Cerebellar cortex (tissue), 1 donor: ENCODE measurements around the gene SYCP2.

Source experiments
- DNase-seq: peaks from one replicate; pipeline ENCODE4 v3.0.0-alpha.2; 2015; ENCODE audit warnings: low spot score

Gene SYCP2

DNA sequence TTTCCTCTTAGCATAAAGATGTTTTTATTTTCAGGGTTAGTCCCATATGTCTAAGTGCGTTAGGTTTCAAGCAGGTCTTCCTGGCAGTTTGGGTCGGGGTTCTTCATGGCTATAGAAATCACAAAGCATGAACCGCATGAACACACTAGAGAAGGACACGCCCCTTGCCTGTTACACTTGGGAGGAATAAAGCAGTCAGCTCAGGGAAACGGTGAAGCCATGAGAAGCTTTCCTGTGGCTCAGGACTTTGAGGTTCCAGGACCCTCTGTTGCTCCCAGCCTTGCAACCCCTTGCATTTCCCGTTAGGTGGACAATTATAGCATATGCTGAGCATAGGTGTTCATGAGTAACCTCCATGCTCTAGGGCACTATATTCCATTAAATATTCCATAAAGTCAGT, 96.7 kb downstream of the SYCP2 start:
- no peak for DNase-seq

DNA sequence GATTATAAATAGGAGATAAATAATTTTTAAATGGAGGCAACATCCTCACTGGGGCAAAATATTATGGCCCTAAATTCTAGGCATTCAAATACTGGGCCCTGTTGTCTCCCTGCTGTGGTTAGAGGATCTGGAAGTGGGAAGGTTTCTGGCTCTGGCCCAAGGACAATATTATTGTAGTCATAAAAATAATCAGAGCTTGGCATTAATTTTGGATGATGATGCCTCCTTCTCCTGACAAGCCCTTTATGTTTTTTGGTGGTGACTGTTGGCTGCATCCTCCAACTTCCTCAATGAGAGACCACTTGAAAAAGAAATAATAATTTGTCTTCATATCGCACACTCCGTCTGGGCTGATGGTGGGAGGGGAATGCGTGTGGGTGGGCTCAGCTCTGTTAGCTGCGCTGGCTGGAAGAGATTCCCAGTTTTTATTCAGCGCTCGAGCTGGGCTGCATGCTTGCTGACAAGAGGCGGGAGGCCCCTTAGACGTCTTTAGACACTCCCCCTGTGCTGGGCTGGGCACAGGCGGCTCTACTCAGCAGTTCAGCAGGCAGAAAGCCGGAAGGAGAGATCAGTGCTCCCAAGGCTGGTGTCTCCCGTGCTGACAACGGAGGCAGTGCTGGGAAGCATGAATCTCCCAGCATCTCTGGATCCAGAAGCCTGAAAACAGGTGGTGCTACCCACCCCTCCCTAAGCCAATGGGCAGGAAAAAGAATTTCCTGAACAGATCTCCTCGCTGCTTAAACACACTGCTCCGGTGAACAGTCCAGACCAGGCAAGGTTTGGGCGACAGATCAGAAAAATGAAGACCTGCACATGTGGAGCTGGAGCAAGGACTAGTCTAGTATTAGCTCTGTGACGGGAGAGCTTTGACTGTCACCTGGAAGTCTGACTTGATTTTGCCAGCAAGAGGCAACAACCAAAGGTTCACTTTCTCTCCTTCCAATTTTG, 97.7 kb downstream of the SYCP2 start:
- peak; percentile 84 for DNase-seq

DNA sequence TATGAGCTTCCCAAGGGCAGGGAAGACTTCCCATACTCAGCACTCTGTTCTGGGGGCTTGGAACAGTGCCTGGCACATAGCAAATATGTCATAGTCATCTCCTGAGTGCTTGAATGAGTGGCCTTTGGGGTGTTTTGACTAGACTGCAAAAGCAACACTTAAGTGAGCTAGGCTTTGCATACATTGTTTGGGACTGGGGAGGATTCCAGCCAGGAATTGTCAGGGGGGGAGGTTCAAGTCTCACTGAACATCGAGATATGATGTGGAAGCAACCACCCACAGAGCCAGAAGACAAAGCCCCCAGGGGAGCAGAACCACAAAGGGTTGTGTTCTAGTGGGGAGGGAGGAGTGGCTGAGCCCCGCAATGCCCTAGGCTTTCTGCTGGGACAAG, 98.4 kb downstream of the SYCP2 start:
- DNase-seq = no peak

DNA sequence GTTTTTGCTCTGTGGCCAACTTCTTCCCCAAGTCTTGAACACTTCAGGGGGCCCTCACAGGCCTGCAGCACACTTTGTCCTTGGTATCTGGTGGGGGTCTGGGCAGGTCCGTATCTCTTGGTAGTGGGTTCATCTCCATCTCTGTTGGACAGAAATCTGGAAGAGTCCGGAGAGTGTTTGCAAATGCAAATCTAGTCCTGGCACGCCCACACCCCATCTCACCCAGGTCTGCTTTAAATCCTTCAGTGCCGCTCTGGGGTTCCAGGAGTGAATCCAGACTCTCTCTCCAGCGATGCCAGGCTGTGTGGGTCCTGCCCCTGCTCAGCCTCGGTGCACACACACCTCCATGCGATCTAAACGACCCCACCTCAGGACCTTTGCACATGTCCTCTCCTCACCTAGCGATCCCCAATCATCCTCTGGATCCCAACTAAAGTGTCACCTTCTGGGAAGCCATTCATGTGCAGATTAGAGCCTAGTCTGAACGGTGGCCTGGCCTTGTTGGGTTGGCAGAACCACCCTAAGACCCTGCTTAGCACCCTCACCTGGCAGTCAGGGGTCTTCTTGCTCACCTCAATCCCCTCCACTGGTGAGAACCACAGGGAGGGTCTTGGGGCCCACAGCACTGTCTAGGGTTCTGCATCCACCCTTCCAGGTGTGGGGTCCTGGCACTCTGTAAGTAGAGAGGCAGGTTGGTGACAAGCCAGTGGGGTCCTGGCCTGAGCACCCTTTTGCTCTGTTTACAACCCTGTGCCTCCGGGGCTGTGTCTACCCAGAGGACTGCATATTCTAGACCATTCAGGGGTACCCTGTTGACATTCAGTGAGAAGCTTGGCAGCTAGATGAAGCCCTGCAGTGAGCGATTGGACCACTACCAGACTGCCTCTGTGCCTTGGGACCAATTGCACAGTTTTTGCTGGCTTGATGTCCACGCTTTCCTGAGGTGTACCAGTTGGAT, 100.8 kb downstream of the SYCP2 start:
- no peak for DNase-seq

DNA sequence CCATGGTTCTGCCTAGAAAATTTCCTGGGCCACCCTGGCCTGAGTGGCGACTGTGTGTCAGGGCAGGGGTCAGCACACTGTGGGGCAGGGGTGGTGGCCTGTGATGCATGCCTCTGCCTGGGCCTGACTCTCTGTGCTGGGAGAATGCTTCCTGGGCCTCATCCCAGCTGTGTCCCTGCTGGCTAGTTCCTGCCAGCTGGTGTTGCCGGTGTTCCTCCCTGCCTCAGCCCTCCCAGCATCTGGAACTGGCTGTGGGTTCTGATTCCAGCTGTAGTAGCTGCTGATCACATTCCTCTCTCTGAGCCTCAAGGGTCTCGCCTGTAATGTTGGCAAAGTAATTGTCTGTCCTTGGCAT, 101.5 kb downstream of the SYCP2 start:
- DNase-seq = no peak

DNA sequence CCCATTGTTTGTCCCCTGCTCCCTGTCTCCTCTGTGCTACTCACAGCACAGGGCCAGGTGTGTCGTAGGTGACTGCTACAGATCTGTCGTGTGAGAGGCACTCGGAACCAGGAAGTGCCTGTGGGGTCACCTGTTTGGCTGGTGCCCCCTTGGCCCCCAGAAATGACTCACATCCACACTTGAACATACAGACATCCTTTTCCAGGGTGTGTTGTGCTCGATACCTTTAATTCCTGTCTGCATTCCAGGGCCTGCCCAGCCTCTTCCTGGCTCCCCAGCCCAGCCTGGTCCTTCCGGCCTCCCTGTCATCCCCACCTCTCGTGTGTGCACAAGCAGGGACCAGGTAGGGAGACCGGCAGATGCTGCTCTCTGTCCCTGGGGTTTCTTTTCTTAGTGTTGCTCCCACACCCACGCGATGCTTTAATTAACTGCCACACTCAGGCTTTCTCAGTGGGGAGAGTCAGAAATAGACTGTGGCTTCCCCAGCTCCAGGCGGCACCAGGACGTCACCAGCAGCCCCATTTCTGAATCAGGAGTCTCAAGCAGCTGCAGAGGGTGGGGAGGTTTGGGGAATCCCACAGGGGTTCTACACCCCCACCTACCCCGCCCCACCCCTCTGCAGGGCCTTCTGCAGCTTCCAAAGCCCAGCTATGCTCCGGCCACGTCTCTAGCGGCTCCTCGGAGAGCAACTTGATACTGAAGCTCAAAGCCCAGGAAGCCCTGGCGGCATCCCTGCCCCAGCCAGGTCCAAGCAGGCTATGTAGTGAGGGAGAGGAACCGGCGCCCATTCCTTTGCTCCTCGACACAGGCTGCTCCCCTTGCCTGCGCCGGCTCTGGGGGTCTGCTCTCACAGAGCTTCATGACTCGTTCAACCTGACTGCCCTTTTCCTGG, 102.2 kb downstream of the SYCP2 start:
- DNase-seq = no peak

DNA sequence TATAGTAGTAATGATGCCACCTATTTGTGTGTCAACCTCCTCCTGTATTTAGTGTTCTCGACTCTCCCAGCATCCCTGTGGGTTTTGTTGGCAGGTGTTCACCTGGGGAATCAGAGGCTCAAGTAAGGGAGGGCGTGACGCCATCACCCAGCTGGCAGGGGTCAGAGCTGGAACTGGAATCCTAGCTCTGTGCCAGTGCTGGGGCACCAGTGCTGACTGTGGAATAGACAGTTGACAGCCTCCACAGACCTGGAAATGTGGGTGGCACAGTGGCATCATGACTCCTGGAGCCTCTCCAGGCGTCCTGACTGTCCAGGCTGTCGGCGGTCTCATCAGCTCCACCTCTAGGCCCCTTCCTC, 102.8 kb downstream of the SYCP2 start:
- peak; percentile 60 for DNase-seq

DNA sequence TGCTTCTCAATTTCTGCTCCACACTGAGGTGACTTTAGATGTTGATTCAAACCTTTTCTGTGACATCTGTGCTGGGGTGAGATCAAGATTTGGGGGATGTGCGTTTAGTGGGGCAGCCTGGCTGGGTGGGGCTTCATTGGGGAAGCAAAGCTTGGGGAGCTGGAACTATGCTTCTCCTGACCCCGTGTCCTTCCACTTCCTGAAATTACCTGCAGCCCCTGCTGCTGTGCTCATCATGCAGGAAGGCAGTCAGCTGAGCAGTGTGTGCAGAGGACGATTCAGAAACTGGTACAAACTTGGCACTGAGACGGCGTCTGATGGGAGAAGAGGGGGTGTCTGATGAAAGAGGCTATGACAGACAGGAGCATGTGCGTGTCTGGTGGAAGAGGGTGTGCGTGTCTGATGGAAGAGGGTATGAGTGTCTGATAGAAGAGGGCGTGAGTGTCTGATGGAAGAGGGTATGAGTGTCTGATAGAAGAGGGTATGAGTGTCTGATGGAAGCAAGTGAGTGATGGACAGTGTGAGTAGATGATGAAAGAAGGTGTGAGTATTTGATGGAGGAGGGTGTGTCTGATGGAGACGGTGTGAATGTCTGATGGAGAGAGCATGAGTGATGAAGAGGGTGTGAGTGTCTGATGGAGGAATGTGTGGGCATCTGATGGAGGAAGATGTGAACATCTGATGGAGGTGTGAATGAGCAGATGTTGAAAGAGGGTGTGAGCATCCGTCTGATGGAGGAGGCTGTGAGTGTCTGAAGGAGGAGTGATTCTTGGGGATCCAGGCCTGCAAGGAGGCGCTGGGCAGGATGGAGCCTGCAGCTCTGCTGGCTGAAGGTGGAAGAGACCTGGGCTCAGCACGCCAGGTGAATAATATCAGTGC, 103.4 kb downstream of the SYCP2 start:
- DNase-seq = no peak

DNA sequence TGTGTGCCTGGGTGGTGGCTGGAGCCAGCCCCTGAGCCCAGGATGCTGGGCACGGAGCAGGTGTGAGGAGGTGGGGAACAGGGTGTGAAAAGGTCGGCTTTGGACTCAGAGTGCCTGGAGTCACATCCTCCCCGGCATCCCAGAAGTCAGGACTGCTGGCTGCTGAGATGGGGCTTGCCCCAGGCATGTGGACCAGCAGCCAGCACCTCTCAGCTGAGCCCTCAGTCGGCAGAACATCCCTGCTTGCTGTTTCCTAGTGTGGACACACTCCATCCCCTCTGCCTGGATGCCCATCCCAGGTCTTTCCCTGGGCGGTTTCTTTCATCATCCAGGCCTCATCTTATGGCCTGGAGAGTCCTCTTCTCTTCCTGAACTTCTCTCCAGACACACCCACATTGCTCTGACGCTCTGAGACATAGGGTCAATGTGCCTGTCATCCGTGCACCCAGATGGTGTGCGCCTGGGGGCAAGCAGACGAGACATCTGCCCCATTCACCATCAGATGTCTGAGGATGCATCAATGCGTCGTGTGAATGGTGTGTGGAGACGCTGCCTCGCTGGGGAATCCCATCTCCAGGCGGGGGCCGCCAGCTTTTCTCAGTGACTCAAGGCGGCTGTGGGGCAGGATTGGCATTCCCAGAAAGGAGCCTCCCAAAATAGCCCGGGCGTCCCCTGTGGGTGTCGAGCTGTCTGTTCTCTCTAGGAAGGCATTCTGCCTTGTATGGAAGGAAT, 104.2 kb downstream of the SYCP2 start:
- DNase-seq = no peak

DNA sequence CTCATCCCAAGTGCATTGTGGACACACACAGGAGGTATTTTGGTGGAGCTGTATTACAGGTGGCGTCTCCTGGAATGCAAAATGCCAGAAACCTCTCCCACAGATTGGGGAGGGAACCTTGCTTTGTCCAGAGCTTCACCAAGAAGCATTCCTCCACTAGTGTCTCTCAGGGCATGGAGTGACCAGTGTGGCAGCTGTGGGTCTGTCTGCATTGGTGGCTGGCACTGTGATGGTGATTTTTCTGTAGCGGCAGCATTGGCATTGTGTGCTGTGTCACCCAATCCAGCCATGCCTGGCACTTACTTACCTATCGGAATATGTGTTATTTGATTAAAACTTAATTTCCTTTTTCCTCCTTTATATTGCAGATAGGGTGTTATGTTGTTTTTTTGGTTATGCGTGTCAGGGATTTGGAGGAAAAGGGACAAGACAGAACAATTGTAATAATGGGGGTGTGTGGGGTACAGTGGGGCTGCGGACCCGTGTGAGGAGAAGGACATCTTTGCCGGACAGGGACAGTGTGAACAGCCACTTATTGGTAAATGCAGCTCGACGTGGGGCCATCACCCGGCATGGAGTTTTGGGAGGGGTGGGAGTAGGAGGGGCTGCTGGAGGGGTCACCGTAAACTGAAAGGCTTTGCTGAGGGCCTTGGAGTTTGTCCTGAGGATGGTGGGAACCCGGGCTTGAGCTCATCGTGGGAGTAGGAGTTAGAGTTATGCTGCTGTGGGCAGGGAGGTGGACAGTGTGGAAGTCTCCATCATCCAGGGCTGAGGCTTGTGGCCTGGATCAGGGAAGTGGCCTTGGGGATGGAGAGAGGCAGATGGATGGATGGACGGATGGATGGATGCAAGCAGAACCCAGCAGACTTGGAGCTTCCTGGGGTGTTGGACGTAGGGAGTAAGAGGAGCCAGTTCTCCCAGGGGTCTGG, 105.0 kb downstream of the SYCP2 start:
- no peak for DNase-seq

DNA sequence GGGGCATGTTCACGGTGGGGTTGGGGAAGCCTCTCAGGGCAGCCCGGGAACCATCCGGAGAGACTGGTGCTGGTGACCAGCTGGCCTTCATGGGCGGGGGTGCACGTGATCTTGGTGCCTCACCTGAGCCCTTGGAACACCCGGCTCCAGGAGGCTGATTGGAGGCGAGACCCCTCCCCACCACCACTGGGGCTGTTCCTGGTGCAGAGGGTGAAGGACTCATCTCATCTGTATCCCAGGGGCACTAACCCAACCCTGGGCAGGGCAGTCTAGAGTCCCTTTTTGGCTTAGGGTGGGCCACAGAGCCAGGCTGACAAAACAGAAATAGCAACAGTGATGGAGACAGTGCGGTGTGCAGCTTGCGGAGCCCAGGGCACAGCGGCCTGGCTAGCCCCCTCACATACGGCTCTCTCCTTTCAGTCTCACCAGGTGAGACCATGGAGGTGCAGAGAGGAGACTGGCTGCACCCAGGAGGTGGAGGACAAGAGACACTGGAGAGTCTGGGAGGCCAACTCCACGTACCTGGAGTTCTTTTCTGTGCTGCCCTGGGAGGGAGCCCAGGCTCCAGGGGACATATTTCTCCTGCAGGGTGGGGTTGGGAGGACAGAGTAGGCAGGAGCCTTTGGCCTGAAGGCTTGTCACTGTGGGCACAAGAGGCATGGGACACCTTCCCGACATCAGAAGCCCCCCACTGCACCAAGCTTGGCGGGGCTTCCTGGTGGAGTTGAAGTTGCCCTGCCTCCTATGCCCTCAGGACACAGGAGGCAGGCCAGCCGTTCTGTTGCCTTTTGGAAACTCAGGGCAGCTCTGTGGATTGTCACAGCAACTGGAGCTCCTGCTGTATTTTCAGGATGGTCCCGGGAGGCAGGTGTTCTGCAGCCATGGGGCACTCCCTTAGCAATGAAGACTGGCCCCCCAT, 106.0 kb downstream of the SYCP2 start:
- no peak for DNase-seq

DNA sequence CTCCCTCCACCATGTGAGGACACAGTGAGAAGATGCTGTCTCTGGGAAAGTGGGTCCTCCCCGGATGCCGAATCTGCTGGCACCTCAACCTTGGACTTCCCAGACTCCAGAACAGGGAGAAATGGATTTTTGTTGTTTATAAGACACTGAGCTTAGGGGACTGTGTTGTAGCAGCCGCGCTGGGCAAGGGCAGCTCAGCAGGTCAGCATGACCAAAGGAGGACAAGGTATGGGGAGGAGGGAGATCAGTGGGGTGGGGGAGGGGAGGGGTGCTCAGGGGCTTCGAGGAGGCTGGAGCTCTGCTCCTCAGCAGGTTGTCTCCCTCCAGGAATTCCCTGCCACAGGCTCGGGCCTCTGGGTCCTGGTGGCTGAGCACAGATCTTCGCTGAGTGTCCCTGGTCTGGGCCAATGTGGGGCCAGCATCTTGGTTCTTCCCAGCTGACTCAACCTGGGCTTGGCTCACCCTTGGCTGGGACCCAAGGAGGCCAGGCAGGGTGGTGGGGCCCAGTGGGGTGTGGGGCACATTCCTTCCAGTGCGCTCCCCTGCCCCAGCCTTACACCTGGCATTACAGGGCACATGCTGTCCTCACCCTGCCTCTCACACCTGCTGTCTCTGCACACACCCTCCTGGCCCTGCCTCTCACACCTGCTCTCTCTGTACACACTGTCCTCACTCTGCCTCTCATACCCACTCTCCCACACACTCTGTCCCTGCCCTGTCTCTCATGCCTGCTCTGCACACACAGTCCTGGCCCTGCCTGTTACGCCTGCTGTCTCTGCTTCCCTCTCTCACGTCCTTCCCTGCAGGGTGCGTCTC, 107.3 kb downstream of the SYCP2 start:
- peak; percentile 95 for DNase-seq

DNA sequence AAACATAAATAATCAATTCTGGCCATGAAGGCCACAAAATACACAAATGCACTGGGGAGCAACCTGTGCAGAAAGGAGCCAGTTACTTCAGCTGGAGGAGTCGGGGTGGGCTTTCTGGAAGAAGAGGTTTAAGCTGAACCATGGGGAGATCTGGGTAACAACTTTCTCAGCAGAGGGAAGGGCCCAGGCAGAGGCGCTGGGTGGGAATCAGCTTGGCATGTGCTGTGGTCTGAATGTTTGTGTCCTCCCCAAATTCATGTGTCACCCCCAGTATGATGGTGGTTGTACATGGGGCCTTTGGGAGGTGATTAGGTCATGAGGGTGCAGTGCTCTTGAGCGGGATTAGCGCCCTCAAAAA, 107.9 kb downstream of the SYCP2 start:
- DNase-seq = no peak

DNA sequence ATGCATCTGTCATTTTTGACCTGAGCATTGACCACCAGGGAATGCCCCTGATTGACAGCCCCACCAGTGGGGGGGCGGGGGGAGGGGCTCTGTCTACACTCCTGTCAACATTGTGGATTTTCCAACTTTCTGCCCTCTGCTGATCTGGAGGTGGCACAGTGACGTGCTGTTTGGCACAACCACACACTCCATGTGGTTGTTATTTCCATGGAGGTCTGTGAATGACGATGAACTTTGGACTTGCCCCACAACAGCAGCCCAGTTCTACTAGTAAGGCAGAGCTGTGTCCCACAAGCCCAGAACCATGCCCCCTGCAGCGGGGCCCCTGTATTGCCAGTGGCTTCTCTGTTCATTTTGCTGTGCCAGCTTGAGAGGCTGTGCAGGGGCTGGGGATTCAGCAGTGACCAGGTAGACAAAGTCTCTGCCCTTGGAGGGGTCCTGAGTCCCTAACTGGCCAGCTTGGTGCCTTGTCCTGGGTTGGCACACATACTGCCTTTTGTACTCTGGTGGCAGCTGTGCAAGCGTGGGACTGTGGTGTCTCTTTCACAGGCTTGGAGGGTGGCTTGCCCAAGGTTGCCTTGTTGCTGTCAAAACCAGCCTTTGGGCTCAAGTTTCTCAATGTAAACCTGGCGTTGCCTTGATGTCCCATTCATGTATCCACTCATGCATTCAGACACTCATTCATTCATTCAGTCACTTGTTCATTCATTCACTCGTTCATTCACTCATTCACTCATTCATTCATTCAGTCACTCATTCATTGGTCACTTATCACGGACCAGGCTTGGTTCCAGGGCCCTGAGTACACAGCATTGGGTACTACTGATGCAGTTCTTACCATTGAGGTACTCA, 108.5 kb downstream of the SYCP2 start:
- DNase-seq = no peak

DNA sequence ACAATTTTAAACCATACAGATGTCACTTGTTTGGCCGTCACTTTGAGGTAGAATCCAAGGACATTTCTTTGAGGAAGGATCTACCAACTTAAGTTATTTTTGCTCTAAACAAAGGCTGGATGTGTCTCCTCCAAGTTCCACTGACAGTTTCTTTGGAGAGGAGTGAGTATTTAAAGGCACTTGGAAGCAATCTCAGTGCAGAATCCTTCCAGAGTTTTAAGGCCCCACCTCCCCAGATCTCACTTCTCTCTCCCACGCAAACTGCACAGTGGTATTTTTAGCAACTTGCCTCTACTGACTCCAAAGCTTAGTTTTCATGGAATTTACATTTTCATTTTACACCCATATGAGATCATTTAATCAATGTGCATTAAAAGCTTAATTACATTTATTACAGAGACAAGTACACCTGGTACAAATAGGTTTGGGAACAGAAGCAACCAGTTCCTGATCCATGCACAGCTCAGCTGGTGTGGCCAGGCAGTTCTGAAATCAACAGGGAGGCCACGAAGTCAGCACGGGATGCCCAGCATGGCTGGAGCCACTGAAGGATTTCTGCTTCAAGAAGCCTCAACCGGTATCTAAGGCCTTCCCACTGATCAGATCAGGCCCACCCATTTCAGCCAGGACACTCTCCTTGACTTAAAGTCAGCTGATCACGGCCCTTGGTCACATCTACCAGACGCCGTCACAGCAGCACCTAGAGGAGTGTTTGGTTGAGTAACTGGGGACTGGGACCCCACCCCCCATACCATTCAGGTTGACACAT, 109.8 kb downstream of the SYCP2 start:
- no peak for DNase-seq

DNA sequence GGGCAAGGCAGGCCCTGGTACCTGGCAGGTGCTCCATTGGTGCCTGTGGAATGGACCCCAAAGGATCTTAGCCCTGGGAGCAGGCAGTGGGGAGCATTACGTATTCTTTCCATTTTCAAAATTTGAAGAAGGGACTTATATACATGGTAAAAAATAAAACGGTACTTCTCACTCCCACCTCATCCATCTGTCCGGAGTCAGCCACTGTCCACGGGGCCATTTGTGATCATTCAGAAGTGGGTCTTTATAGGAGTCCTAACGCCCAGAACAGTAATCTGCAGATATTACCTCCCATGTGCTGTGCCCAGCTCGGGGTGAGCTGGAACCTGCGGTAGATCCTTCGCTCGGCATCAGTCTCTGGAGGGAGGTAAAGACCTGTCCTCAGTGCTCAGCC, 110.4 kb downstream of the SYCP2 start:
- DNase-seq = no peak
